HepG2 (cell line): ENCODE measurements around the gene ETFB. TPM values are rescaled to one million over a fixed set of nuclear protein-coding genes. Genes with fewer than 3 reads are reported as not detected.
A peak's percentile ranks its signal among the peaks of the same experiment; 100 is the strongest.

Experiments used
- CBFB ChIP-seq: sonication (generic); formaldehyde crosslinking; IDR thresholded peaks from 2 replicates; pipeline ENCODE4 v1.4.0; 2020; ENCODE audit warnings: missing genetic modification reagents
- DNMT3B ChIP-seq: conservative IDR thresholded peaks from 2 replicates; pipeline ENCODE4 v1.6.1; 2016; ENCODE audit warnings: missing biosample characterization, control low read depth
- NFKB2 ChIP-seq: sonication (generic); formaldehyde crosslinking; IDR thresholded peaks from 2 replicates; pipeline ENCODE4 v1.4.0; 2020; ENCODE audit warnings: missing genetic modification reagents, borderline replicate concordance
- PHF8 ChIP-seq: sonication (generic); formaldehyde crosslinking; IDR thresholded peaks from 2 replicates; pipeline ENCODE4 v1.5.0; 2020; ENCODE audit warnings: missing genetic modification reagents
- SMYD3 ChIP-seq: sonication (generic); formaldehyde crosslinking; IDR thresholded peaks from 2 replicates; pipeline ENCODE4 v1.8.1; 2023; ENCODE audit warnings: mild to moderate bottlenecking, missing genetic modification reagents
- TSC22D2 ChIP-seq: sonication (generic); formaldehyde crosslinking; IDR thresholded peaks from 2 replicates; pipeline ENCODE4 v1.5.1; 2020; ENCODE audit warnings: missing genetic modification reagents, mild to moderate bottlenecking, borderline replicate concordance
- ZFY ChIP-seq: sonication (generic); formaldehyde crosslinking; IDR thresholded peaks from 2 replicates; pipeline ENCODE4 v1.4.0; 2020; ENCODE audit warnings: missing genetic modification reagents
- ZNF317 ChIP-seq: sonication (generic); formaldehyde crosslinking; IDR thresholded peaks from 2 replicates; pipeline ENCODE4 v1.5.0; 2020; ENCODE audit warnings: mild to moderate bottlenecking, missing genetic modification reagents
- ZNF496 ChIP-seq: sonication (generic); formaldehyde crosslinking; IDR thresholded peaks from 2 replicates; pipeline ENCODE4 v1.8.1; 2023; ENCODE audit warnings: mild to moderate bottlenecking, moderate library complexity, missing genetic modification reagents; ENCODE audit not compliant: insufficient replicate concordance
- ZNF552 ChIP-seq: sonication (generic); formaldehyde crosslinking; IDR thresholded peaks from 2 replicates; pipeline ENCODE4 v1.9.0; 2022; ENCODE audit warnings: missing genetic modification reagents, mild to moderate bottlenecking, borderline replicate concordance
- ZNF605 ChIP-seq: sonication (generic); formaldehyde crosslinking; IDR thresholded peaks from 2 replicates; pipeline ENCODE4 v1.8.0; 2022; ENCODE audit warnings: mild to moderate bottlenecking, missing genetic modification reagents
- ZNF713 ChIP-seq: sonication (generic); formaldehyde crosslinking; IDR thresholded peaks from 2 replicates; pipeline ENCODE4 v1.4.0; 2020; ENCODE audit warnings: mild to moderate bottlenecking, missing genetic modification reagents
- ZNF878 ChIP-seq: sonication (generic); formaldehyde crosslinking; IDR thresholded peaks from 2 replicates; pipeline ENCODE4 v1.8.1; 2023; ENCODE audit warnings: mild to moderate bottlenecking, missing genetic modification reagents, moderate library complexity
- polyA plus RNA-seq, 8 experiments: library from polyadenylated mRNA; depleted of rRNA in 3 of 8; stranded (reverse) in 7 of 8; unstranded in 1 of 8; fragments of >200 nt; fragmentation: Illumina TruSeq in 4 of 8; extraction: Trizol in 4 of 8; gene quantifications; 2 replicates each; pipeline versions ENCODE4 v1.2.1 to v1.2.3, GENCODE V29; 2011 to 2016; ENCODE audit warnings: low read depth in 4 of 8, missing spikeins in 1 of 8, mixed read lengths in 1 of 8; ENCODE audit not compliant: insufficient read depth in 1 of 8
- total RNA-seq, 5 experiments: library from RNA; depleted of rRNA; stranded (reverse); fragments of >200 nt; fragmentation: Illumina TruSeq; extraction: Trizol; gene quantifications; 2 replicates each; pipeline ENCODE4 v1.2.3, GENCODE V29; 2016; ENCODE audit warnings: low read depth in 1 of 5
- TF ChIP-seq, protein P1 (sequence below): sonication (generic); formaldehyde crosslinking; IDR thresholded peaks from 2 replicates; pipeline ENCODE4 v1.5.0; 2020; ENCODE audit warnings: mild to moderate bottlenecking, missing genetic modification reagents, borderline replicate concordance
- TF ChIP-seq, protein P2 (sequence below): sonication (generic); formaldehyde crosslinking; IDR thresholded peaks from 2 replicates; pipeline ENCODE4 v1.4.0; 2020; ENCODE audit warnings: mild to moderate bottlenecking, missing genetic modification reagents
- TF ChIP-seq, protein P3 (sequence below): sonication (generic); formaldehyde crosslinking; IDR thresholded peaks from 2 replicates; pipeline ENCODE4 v1.4.0; 2020; ENCODE audit warnings: missing genetic modification reagents
- TF ChIP-seq, protein P4 (sequence below), 2 experiments: fragments of 450-650 bp in 1 of 2; sonication (generic) in 1 of 2; formaldehyde crosslinking; IDR thresholded peaks; 2 replicates each; pipeline versions ENCODE4 v1.5.0 to v1.8.0; 2020 to 2022; ENCODE audit warnings: mild to moderate bottlenecking in 1 of 2, missing genetic modification reagents in 1 of 2
- TF ChIP-seq, protein P5 (sequence below): sonication (generic); formaldehyde crosslinking; IDR thresholded peaks from 2 replicates; pipeline ENCODE4 v1.4.0; 2020; ENCODE audit warnings: missing genetic modification reagents

Gene ETFB
- total and polyA plus RNA-seq, 2 of the 13 experiments (the other 11 are each of a cell fraction or from before 2014, with no cell fraction given) = 678 to 1,314 TPM

DNA sequence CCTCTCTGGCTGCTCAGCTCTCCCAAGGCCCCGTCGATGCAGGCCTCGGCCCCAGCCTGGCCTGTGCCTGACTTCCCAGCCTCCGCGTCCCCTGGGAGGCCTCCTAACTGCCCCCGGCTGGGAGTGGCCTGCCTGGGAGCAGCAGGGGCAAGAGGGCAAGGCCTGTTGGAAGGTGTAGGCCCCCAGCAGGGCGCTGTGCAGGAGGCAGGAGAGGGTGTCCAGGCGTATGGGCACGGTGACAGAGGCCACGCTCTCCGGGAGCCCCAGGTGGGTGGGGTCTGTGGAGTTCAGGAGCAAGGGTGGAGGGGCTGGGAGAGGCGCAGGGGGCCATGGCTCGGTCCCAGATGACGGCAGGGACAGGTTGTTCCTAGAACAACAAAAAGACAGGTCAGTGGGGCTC, 23.0 kb upstream of the ETFB start (continued):
- TF ChIP-seq, protein P1, sequence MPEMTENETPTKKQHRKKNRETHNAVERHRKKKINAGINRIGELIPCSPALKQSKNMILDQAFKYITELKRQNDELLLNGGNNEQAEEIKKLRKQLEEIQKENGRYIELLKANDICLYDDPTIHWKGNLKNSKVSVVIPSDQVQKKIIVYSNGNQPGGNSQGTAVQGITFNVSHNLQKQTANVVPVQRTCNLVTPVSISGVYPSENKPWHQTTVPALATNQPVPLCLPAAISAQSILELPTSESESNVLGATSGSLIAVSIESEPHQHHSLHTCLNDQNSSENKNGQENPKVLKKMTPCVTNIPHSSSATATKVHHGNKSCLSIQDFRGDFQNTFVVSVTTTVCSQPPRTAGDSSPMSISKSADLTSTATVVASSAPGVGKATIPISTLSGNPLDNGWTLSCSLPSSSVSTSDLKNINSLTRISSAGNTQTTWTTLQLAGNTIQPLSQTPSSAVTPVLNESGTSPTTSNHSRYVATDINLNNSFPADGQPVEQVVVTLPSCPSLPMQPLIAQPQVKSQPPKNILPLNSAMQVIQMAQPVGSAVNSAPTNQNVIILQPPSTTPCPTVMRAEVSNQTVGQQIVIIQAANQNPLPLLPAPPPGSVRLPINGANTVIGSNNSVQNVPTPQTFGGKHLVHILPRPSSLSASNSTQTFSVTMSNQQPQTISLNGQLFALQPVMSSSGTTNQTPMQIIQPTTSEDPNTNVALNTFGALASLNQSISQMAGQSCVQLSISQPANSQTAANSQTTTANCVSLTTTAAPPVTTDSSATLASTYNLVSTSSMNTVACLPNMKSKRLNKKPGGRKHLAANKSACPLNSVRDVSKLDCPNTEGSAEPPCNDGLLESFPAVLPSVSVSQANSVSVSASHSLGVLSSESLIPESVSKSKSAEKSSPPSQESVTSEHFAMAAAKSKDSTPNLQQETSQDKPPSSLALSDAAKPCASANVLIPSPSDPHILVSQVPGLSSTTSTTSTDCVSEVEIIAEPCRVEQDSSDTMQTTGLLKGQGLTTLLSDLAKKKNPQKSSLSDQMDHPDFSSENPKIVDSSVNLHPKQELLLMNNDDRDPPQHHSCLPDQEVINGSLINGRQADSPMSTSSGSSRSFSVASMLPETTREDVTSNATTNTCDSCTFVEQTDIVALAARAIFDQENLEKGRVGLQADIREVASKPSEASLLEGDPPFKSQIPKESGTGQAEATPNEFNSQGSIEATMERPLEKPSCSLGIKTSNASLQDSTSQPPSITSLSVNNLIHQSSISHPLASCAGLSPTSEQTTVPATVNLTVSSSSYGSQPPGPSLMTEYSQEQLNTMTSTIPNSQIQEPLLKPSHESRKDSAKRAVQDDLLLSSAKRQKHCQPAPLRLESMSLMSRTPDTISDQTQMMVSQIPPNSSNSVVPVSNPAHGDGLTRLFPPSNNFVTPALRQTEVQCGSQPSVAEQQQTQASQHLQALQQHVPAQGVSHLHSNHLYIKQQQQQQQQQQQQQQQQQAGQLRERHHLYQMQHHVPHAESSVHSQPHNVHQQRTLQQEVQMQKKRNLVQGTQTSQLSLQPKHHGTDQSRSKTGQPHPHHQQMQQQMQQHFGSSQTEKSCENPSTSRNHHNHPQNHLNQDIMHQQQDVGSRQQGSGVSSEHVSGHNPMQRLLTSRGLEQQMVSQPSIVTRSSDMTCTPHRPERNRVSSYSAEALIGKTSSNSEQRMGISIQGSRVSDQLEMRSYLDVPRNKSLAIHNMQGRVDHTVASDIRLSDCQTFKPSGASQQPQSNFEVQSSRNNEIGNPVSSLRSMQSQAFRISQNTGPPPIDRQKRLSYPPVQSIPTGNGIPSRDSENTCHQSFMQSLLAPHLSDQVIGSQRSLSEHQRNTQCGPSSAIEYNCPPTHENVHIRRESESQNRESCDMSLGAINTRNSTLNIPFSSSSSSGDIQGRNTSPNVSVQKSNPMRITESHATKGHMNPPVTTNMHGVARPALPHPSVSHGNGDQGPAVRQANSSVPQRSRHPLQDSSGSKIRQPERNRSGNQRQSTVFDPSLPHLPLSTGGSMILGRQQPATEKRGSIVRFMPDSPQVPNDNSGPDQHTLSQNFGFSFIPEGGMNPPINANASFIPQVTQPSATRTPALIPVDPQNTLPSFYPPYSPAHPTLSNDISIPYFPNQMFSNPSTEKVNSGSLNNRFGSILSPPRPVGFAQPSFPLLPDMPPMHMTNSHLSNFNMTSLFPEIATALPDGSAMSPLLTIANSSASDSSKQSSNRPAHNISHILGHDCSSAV (CRISPR knock-in tag) = no peak
- TF ChIP-seq ZNF605 (CRISPR knock-in tag) = no peak
- TF ChIP-seq SMYD3 (CRISPR knock-in tag) = no peak
- TF ChIP-seq, protein P2, sequence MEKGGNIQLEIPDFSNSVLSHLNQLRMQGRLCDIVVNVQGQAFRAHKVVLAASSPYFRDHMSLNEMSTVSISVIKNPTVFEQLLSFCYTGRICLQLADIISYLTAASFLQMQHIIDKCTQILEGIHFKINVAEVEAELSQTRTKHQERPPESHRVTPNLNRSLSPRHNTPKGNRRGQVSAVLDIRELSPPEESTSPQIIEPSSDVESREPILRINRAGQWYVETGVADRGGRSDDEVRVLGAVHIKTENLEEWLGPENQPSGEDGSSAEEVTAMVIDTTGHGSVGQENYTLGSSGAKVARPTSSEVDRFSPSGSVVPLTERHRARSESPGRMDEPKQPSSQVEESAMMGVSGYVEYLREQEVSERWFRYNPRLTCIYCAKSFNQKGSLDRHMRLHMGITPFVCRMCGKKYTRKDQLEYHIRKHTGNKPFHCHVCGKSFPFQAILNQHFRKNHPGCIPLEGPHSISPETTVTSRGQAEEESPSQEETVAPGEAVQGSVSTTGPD (CRISPR knock-in tag) = no peak
- TF ChIP-seq, protein P3, sequence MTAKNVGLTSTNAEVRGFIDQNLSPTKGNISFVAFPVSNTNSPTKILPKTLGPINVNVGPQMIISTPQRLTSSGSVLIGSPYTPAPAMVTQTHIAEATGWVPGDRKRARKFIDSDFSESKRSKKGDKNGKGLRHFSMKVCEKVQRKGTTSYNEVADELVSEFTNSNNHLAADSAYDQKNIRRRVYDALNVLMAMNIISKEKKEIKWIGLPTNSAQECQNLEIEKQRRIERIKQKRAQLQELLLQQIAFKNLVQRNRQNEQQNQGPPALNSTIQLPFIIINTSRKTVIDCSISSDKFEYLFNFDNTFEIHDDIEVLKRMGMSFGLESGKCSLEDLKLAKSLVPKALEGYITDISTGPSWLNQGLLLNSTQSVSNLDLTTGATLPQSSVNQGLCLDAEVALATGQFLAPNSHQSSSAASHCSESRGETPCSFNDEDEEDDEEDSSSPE (CRISPR knock-in tag) = no peak
- no peak for TF ChIP-seq ZNF496 (CRISPR knock-in tag)
- TF ChIP-seq TSC22D2 (CRISPR knock-in tag) = no peak
- TF ChIP-seq PHF8 (CRISPR knock-in tag) = peak; percentile 86
- TF ChIP-seq ZFY (CRISPR knock-in tag) = peak; percentile 92
- TF ChIP-seq ZNF552 (CRISPR knock-in tag) = 0 out of 2 replicates have a peak, but pooled peaks have one; percentile 45
- TF ChIP-seq, protein P4, sequence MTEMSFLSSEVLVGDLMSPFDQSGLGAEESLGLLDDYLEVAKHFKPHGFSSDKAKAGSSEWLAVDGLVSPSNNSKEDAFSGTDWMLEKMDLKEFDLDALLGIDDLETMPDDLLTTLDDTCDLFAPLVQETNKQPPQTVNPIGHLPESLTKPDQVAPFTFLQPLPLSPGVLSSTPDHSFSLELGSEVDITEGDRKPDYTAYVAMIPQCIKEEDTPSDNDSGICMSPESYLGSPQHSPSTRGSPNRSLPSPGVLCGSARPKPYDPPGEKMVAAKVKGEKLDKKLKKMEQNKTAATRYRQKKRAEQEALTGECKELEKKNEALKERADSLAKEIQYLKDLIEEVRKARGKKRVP (CRISPR knock-in tag; IDR thresholded peaks at IDR 0.05) = no peak
- peak; percentile 62; the same call in 1 of the 2 replicates for TF ChIP-seq NFKB2 (CRISPR knock-in tag)
- TF ChIP-seq ZNF878 (CRISPR knock-in tag) = no peak
- TF ChIP-seq ZNF317 = no peak
- TF ChIP-seq CBFB (CRISPR knock-in tag) = no peak
- no peak for TF ChIP-seq ZNF713 (CRISPR knock-in tag)
- no peak for TF ChIP-seq DNMT3B (CRISPR knock-in tag)
- TF ChIP-seq, protein P5, sequence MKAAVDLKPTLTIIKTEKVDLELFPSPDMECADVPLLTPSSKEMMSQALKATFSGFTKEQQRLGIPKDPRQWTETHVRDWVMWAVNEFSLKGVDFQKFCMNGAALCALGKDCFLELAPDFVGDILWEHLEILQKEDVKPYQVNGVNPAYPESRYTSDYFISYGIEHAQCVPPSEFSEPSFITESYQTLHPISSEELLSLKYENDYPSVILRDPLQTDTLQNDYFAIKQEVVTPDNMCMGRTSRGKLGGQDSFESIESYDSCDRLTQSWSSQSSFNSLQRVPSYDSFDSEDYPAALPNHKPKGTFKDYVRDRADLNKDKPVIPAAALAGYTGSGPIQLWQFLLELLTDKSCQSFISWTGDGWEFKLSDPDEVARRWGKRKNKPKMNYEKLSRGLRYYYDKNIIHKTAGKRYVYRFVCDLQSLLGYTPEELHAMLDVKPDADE (CRISPR knock-in tag) = no peak
